T follicular helper cell (primary cell): Measurements from ENCODE around the gene TANC2.

Source experiments
- DNase-seq: peaks from one replicate; pipeline ENCODE4 v3.0.0-alpha.2; 2020; ENCODE audit warnings: low read depth

The TANC2 gene

DNA sequence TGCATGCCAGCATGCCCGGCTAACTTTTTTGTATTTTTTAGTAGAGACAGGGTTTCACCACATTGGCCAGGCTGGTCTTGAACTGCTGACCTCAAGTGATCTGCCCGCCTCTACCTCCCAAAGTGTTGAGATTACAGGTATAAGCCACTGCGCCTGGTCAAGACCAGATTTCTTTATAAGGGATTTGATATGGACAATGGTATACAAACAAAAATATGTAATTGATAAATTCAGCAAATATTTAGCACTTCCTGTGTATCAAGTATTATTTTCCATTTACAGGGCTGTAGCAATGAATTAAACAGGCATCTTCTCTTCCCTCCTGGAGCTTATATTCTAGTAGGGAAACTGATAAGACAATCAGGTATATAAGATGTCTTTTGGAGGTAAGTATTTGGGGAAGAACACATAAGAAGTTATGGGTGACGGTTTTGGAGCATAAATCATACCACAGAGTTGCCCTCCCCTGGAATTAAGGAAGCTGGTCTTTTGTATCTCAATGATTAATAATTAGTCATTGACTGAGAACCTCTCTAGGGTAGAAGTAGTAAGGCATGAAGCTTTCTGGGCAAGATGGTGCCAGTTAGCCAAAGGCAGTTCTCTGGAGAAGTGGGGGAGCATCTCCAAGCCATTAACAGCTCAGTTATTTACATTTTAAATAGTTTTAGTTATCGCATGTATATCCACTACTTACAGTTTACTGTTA lies 35.8 kb downstream of the TANC2 start:
- DNase-seq: no peak

DNA sequence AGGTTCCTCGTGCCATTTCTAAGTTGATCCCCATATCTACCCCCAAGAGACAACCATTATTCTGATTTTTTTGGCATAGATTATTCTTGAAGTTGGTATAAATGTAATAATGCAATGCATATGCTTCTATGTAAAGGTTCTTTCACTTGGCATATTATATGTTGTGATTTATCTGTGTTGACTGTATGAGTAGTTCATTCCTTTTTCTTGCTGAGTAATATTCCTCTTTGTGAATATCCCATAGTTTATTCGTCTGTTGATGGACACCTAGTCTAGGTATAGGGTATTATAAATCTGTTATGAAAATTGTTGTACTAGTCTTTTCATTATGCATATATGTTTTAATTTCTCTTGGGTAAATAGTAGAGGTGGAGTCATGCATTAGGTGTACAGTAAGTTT lies 36.6 kb downstream of the TANC2 start:
- DNase-seq: no peak

DNA sequence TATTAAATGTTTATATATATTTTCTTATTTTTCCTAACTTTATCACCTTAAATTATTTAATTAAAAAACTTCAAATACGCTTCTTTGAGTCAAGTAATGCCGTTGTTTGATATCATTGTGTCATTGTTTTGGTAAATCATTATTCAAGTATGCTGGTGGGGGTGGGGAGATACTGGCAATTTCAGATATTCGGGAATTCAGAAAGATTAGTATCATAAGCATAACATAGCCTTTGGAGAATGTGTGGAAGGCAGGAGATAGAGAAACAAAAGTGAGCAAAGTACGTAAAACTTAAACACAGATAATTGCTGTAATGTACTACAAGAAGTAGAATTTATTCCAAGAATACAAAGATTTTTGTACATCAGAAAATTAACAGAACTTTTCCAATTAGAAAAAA lies 49.8 kb downstream of the TANC2 start:
- no peak for DNase-seq
